ENCODE results near the gene NOS1. TPM values are rescaled to one million over a fixed set of nuclear protein-coding genes. Genes with fewer than 3 reads are reported as not detected.

The NOS1 gene
- total and polyA plus RNA-seq, 7 experiments from 2014 or later, result not detected

- no peak for DNase-seq
- Mint-ChIP-seq H3K36me3 (peaks cover 0 to 5% (median 0%) of the 10 kb centered on the region in 5 donors), H3K27me3 (peaks cover 10 to 48% (median 29%) of the 10 kb centered on the region in 5 donors), H3K27ac (no peak overlapping the region), H3K9me3 (peaks cover 0 to 20% (median 10%) of the 10 kb centered on the region in 11 donors), H3K4me1 (no peaks in the 10 kb centered on the region), H3K4me3 (no peak overlapping the region)
- CTCF ChIA-PET, result no interaction called here
- no peaks in the 10 kb centered on the region for H3K4me1 ChIP-seq (ENCODE audit: control insufficient read depth in 2 of 2, insufficient read depth in 2 of 2, low read length in 2 of 2)
- H3K36me3 ChIP-seq (ENCODE audit: control insufficient read depth in 2 of 3, insufficient read depth in 3 of 3, low read length in 3 of 3), result no peaks in the 10 kb centered on the region
- intact Hi-C loops (cut with micrococcal nuclease), result no loop called here
- no peak overlapping the region for H3K4me3 ChIP-seq (ENCODE audit: low read length)
- no peaks in the 10 kb centered on the region for H3K27me3 ChIP-seq (ENCODE audit: control insufficient read depth in 2 of 2, insufficient read depth in 2 of 2, low read length in 2 of 2)
- H3K27ac ChIP-seq (ENCODE audit: low read depth, low read length), result no peak overlapping the region
- peaks cover 0 to 6% (median 0%) of the 10 kb centered on the region in 3 experiments for H3K9me3 ChIP-seq (ENCODE audit: control insufficient read depth in 2 of 3, low read length in 3 of 3)
- no peak for ATAC-seq
- POLR2A ChIA-PET, result no interaction called here
Measured at GRCh38 chr12:117293510-117293909, 67.9 kb downstream of the NOS1 start.

- H3K27ac Mint-ChIP-seq, result no peak overlapping the region
- H3K4me1 ChIP-seq (ENCODE audit: control insufficient read depth in 2 of 2, insufficient read depth in 2 of 2, low read length in 2 of 2), result no peaks in the 10 kb centered on the region
- H3K27me3 ChIP-seq (ENCODE audit: control insufficient read depth in 2 of 2, insufficient read depth in 2 of 2, low read length in 2 of 2), result no peaks in the 10 kb centered on the region
- peaks cover 0 to 6% (median 0%) of the 10 kb centered on the region in 3 experiments for H3K9me3 ChIP-seq (ENCODE audit: control insufficient read depth in 2 of 3, low read length in 3 of 3)
- ChIA-PET CTCF (no interaction called here), POLR2A (no interaction called here)
- intact Hi-C loops (cut with micrococcal nuclease), result no loop called here
- no peaks in the 10 kb centered on the region for H3K36me3 ChIP-seq (ENCODE audit: control insufficient read depth in 2 of 3, insufficient read depth in 3 of 3, low read length in 3 of 3)
- DNase-seq (no peak), ATAC-seq (no peak)
- peaks cover 10 to 42% (median 25%) of the 10 kb centered on the region in 5 donors for H3K27me3 Mint-ChIP-seq
- peaks cover 0 to 20% (median 10%) of the 10 kb centered on the region in 11 donors for H3K9me3 Mint-ChIP-seq
- H3K4me1 Mint-ChIP-seq, result no peaks in the 10 kb centered on the region
- no peak overlapping the region for H3K4me3 ChIP-seq (ENCODE audit: low read length)
- no peak overlapping the region for H3K27ac ChIP-seq (ENCODE audit: low read depth, low read length)
- no peak overlapping the region for H3K4me3 Mint-ChIP-seq
- H3K36me3 Mint-ChIP-seq, result peaks cover 0 to 5% (median 0%) of the 10 kb centered on the region in 5 donors
Measured at GRCh38 chr12:117292688-117293087, 68.7 kb downstream of the NOS1 start.

GRCh38 chr12:117284140-117284539 is 77.3 kb downstream of the NOS1 start:
- no peaks in the 10 kb centered on the region for H3K4me1 Mint-ChIP-seq
- Histone ChIP-seq H3K4me3 (ENCODE audit: low read length) (no peak overlapping the region), H3K27ac (ENCODE audit: low read depth, low read length) (no peak overlapping the region), H3K27me3 (ENCODE audit: control insufficient read depth in 2 of 2, insufficient read depth in 2 of 2, low read length in 2 of 2) (no peaks in the 10 kb centered on the region), H3K9me3 (ENCODE audit: control insufficient read depth in 2 of 3, low read length in 3 of 3) (no peaks in the 10 kb centered on the region), H3K36me3 (ENCODE audit: control insufficient read depth in 2 of 3, insufficient read depth in 3 of 3, low read length in 3 of 3) (no peaks in the 10 kb centered on the region), H3K4me1 (ENCODE audit: control insufficient read depth in 2 of 2, insufficient read depth in 2 of 2, low read length in 2 of 2) (no peaks in the 10 kb centered on the region)
- no peak for ATAC-seq
- no peak for DNase-seq
- intact Hi-C loops (cut with micrococcal nuclease), result no loop called here
- peaks cover 0 to 13% (median 10%) of the 10 kb centered on the region in 5 donors for H3K27me3 Mint-ChIP-seq
- H3K27ac Mint-ChIP-seq, result no peak overlapping the region
- H3K4me3 Mint-ChIP-seq, result no peak overlapping the region
- CTCF ChIA-PET, result no interaction called here
- POLR2A ChIA-PET, result no interaction called here
- peaks cover 0 to 13% (median 3%) of the 10 kb centered on the region in 11 donors for H3K9me3 Mint-ChIP-seq
- H3K36me3 Mint-ChIP-seq, result peaks cover 0 to 5% (median 0%) of the 10 kb centered on the region in 5 donors

- Mint-ChIP-seq H3K36me3 (peaks cover 0 to 5% (median 0%) of the 10 kb centered on the region in 5 donors), H3K4me3 (no peak overlapping the region), H3K27me3 (peaks cover 0 to 16% (median 10%) of the 10 kb centered on the region in 5 donors), H3K4me1 (no peaks in the 10 kb centered on the region), H3K27ac (no peak overlapping the region), H3K9me3 (peaks cover 0 to 13% (median 4%) of the 10 kb centered on the region in 11 donors)
- no peak for ATAC-seq
- Histone ChIP-seq H3K27ac (ENCODE audit: low read depth, low read length) (no peak overlapping the region), H3K27me3 (ENCODE audit: control insufficient read depth in 2 of 2, insufficient read depth in 2 of 2, low read length in 2 of 2) (no peaks in the 10 kb centered on the region), H3K36me3 (ENCODE audit: control insufficient read depth in 2 of 3, insufficient read depth in 3 of 3, low read length in 3 of 3) (no peaks in the 10 kb centered on the region), H3K4me1 (ENCODE audit: control insufficient read depth in 2 of 2, insufficient read depth in 2 of 2, low read length in 2 of 2) (no peaks in the 10 kb centered on the region), H3K4me3 (ENCODE audit: low read length) (no peak overlapping the region), H3K9me3 (ENCODE audit: control insufficient read depth in 2 of 3, low read length in 3 of 3) (no peaks in the 10 kb centered on the region)
- DNase-seq, result no peak
- CTCF ChIA-PET, result no interaction called here
- intact Hi-C loops (cut with micrococcal nuclease), result no loop called here
- POLR2A ChIA-PET, result no interaction called here
Measured at GRCh38 chr12:117282490-117282889, 78.9 kb downstream of the NOS1 start.

DNA sequence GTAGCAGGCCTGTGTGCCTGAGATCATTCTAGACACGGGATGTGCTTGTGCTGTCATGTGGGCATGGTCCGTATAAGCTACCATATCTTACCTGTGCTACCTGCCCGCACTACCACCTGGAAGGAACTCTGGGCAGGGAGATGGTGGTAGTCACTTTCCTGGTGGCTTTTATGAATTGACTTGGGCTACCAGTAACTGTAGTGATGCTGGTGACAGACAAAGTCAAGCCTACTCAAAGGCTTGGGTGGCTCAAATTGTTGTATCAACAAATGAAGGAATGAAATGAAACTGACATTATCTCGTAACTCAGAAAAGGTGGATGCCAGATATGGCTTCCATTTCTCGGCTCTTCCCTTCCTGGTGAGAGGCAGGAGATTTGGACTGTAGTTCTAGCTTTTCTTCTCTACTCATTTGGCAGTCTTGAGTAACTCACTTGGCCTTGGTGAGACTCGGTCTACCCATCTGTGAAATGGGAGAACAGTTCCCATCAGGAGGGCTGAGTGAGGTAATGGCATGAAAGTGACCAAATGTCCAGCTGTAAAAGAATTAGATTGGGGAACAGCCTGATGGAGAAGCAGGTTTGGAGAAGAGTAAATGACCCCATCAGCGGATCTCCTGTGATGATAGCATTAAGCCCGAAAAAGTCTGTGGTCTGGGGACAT is 81.3 kb downstream of the NOS1 start:
- H3K36me3 ChIP-seq (ENCODE audit: control insufficient read depth in 2 of 3, insufficient read depth in 3 of 3, low read length in 3 of 3), result no peaks in the 10 kb centered on the region
- H3K27ac Mint-ChIP-seq, result no peak overlapping the region
- H3K27ac ChIP-seq (ENCODE audit: low read depth, low read length), result no peak overlapping the region
- DNase-seq (no peak), ATAC-seq (no peak)
- H3K27me3 ChIP-seq (ENCODE audit: control insufficient read depth in 2 of 2, insufficient read depth in 2 of 2, low read length in 2 of 2), result no peaks in the 10 kb centered on the region
- CTCF ChIA-PET, result no interaction called here
- H3K9me3 ChIP-seq (ENCODE audit: control insufficient read depth in 2 of 3, low read length in 3 of 3), result no peaks in the 10 kb centered on the region
- H3K4me3 ChIP-seq (ENCODE audit: low read length), result no peak overlapping the region
- intact Hi-C loops (cut with micrococcal nuclease), result no loop called here
- H3K4me1 ChIP-seq (ENCODE audit: control insufficient read depth in 2 of 2, insufficient read depth in 2 of 2, low read length in 2 of 2), result no peaks in the 10 kb centered on the region
- H3K4me3 Mint-ChIP-seq, result no peak overlapping the region
- H3K36me3 Mint-ChIP-seq, result peaks cover 0 to 9% (median 0%) of the 10 kb centered on the region in 5 donors
- POLR2A ChIA-PET, result no interaction called here
- peaks cover 0 to 31% (median 20%) of the 10 kb centered on the region in 5 donors for H3K27me3 Mint-ChIP-seq
- H3K9me3 Mint-ChIP-seq, result peaks cover 0 to 13% (median 5%) of the 10 kb centered on the region in 11 donors
- no peaks in the 10 kb centered on the region for H3K4me1 Mint-ChIP-seq

DNA sequence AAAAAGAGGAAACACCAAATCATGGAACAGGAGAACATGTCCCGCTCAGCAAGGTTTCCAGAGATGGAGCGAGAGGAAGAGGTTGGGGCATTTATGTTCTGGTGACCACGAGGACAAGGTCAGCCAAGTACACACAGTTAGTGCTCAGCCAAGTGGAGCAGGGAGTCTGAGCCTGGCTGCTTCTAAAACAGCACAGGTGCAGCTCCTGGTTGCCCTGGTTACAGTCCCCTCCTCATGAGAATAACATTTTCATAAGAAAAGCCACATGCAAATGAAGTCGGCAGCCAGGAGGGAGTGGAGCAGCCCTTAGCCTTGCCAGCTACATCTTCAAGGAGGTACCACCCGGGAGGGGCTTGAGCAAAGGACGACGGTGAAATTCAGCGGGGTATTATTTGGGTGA is 81.8 kb downstream of the NOS1 start:
- no peaks in the 10 kb centered on the region for H3K4me1 ChIP-seq (ENCODE audit: control insufficient read depth in 2 of 2, insufficient read depth in 2 of 2, low read length in 2 of 2)
- peaks cover 0 to 13% (median 5%) of the 10 kb centered on the region in 11 donors for H3K9me3 Mint-ChIP-seq
- ATAC-seq, result no peak
- no peak overlapping the region for H3K4me3 Mint-ChIP-seq
- H3K4me3 ChIP-seq (ENCODE audit: low read length), result no peak overlapping the region
- no peaks in the 10 kb centered on the region for H3K9me3 ChIP-seq (ENCODE audit: control insufficient read depth in 2 of 3, low read length in 3 of 3)
- H3K36me3 ChIP-seq (ENCODE audit: control insufficient read depth in 2 of 3, insufficient read depth in 3 of 3, low read length in 3 of 3), result no peaks in the 10 kb centered on the region
- peaks cover 0 to 9% (median 0%) of the 10 kb centered on the region in 5 donors for H3K36me3 Mint-ChIP-seq
- intact Hi-C loops (cut with micrococcal nuclease), result no loop called here
- CTCF ChIA-PET, result no interaction called here
- no peaks in the 10 kb centered on the region for H3K27me3 ChIP-seq (ENCODE audit: control insufficient read depth in 2 of 2, insufficient read depth in 2 of 2, low read length in 2 of 2)
- POLR2A ChIA-PET, result no interaction called here
- no peak for DNase-seq
- H3K27ac ChIP-seq (ENCODE audit: low read depth, low read length), result no peak overlapping the region
- H3K4me1 Mint-ChIP-seq, result no peaks in the 10 kb centered on the region
- peaks cover 0 to 34% (median 21%) of the 10 kb centered on the region in 5 donors for H3K27me3 Mint-ChIP-seq
- no peak overlapping the region for H3K27ac Mint-ChIP-seq

- Mint-ChIP-seq H3K27ac (no peak overlapping the region), H3K9me3 (peaks cover 0 to 16% (median 5%) of the 10 kb centered on the region in 11 donors), H3K27me3 (peaks cover 0 to 40% (median 28%) of the 10 kb centered on the region in 5 donors), H3K4me3 (no peak overlapping the region), H3K4me1 (no peaks in the 10 kb centered on the region), H3K36me3 (peaks cover 0 to 13% (median 0%) of the 10 kb centered on the region in 5 donors)
- Histone ChIP-seq H3K27ac (ENCODE audit: low read depth, low read length) (no peak overlapping the region), H3K36me3 (ENCODE audit: control insufficient read depth in 2 of 3, insufficient read depth in 3 of 3, low read length in 3 of 3) (no peaks in the 10 kb centered on the region), H3K9me3 (ENCODE audit: control insufficient read depth in 2 of 3, low read length in 3 of 3) (no peaks in the 10 kb centered on the region), H3K4me3 (ENCODE audit: low read length) (no peak overlapping the region), H3K4me1 (ENCODE audit: control insufficient read depth in 2 of 2, insufficient read depth in 2 of 2, low read length in 2 of 2) (no peaks in the 10 kb centered on the region), H3K27me3 (ENCODE audit: control insufficient read depth in 2 of 2, insufficient read depth in 2 of 2, low read length in 2 of 2) (no peaks in the 10 kb centered on the region)
- DNase-seq (no peak), ATAC-seq (no peak)
- ChIA-PET POLR2A (no interaction called here), CTCF (no interaction called here)
- intact Hi-C loops (cut with micrococcal nuclease), result no loop called here
Measured at GRCh38 chr12:117277875-117278274, 83.6 kb downstream of the NOS1 start.

Data from naive thymus-derived CD4-positive, alpha-beta T cell (primary cell).